ENCODE measurements around the gene EML1. TPM values are rescaled to one million over a fixed set of nuclear protein-coding genes. Genes with fewer than 3 reads are reported as not detected.

Gene EML1
- total RNA-seq, 2 donors from 2014 or later, result 23.6 to 34.6 TPM

DNA sequence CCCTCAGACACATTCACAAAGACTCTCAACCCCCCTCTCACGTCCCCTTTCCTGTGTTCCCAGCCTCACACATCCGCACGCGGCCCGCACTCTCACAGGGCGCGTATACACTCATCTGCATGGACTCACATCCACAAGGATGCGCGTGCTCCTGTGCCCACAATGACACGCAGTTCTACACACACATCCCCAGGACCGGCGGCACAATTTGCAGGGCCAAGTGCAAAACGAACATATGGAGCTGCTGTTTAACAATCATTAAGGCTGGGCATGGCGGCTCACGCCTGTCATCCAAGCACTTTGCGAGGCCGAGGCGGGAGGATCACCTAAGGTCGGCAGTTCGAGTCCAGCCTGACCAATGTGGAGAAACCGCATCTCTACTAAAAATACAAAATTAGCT lies 36.4 kb upstream of the EML1 start:
- H3K4me1 ChIP-seq, result peaks cover 36% of the 10 kb centered on the region
- ATAC-seq (no peak), DNase-seq (peak in 1 of 4 donors; percentile 10)
- no peak overlapping the region for H3K4me3 ChIP-seq
- peak overlapping the region; percentile 30 to 73 (median 54) for H3K27ac ChIP-seq
- WGBS, 2 donors, result 90% methylated on average over 21 of the region's 21 CpGs
- intact Hi-C loops (cut with DNase I), result no loop called here
- no peaks in the 10 kb centered on the region for H3K36me3 ChIP-seq (replicated peaks in 1 of 2; ENCODE audit: insufficient read depth in 1 of 2, low read depth in 2 of 2)
- H3K9me3 ChIP-seq, result no peaks in the 10 kb centered on the region
- TF ChIP-seq, protein P1, sequence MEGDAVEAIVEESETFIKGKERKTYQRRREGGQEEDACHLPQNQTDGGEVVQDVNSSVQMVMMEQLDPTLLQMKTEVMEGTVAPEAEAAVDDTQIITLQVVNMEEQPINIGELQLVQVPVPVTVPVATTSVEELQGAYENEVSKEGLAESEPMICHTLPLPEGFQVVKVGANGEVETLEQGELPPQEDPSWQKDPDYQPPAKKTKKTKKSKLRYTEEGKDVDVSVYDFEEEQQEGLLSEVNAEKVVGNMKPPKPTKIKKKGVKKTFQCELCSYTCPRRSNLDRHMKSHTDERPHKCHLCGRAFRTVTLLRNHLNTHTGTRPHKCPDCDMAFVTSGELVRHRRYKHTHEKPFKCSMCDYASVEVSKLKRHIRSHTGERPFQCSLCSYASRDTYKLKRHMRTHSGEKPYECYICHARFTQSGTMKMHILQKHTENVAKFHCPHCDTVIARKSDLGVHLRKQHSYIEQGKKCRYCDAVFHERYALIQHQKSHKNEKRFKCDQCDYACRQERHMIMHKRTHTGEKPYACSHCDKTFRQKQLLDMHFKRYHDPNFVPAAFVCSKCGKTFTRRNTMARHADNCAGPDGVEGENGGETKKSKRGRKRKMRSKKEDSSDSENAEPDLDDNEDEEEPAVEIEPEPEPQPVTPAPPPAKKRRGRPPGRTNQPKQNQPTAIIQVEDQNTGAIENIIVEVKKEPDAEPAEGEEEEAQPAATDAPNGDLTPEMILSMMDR (IDR thresholded peaks at IDR 0.05), result no peak
- TF ChIP-seq POLR2A (IDR thresholded peaks at IDR 0.05), result no peak
- no peaks in the 10 kb centered on the region for H3K27me3 ChIP-seq

DNA sequence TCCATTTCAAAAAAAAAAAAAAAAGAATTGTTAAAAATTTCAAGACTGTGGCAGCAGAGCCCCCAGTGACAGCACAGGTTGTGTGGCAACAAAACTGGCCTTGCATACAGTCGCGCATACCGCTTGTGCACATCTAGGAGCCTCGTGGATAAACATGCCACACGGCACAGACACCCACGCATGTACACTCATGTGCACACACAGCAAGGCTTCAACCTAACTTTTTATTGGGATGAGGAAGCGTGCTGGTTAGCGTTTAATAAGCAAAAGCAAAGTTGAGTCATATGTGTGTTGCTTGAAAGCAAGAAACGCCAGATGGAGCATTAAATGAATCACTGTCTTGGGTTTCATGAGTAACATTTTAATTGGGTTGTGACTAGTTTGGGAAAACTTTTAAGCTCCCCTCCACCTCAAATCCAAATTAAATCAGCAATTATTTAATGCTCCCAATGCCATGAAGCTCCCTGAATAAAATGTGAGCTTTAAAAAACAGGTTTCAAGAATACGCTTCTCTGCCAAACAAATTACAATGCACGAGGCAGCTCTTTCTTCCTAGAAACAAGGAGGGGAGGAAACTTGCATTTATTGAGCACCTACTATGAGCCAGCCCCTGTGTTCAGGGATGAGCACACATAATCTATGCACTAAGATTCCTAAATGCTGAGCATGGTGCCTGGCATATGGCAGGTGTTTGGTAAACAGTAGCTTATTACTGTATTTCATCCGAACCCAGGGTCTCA lies 35.7 kb upstream of the EML1 start:
- intact Hi-C loops (cut with DNase I), result no loop called here
- no peaks in the 10 kb centered on the region for H3K27me3 ChIP-seq
- H3K4me1 ChIP-seq, result peaks cover 34% of the 10 kb centered on the region
- no peaks in the 10 kb centered on the region for H3K36me3 ChIP-seq (replicated peaks in 1 of 2; ENCODE audit: insufficient read depth in 1 of 2, low read depth in 2 of 2)
- no peak overlapping the region for H3K4me3 ChIP-seq
- no peaks in the 10 kb centered on the region for H3K9me3 ChIP-seq
- ATAC-seq (no peak), DNase-seq (no peak)
- TF ChIP-seq, protein P1 (IDR thresholded peaks at IDR 0.05), result no peak
- TF ChIP-seq POLR2A (IDR thresholded peaks at IDR 0.05), result no peak
- H3K27ac ChIP-seq, result no peak overlapping the region
- 86 to 87% methylated on average over 12 of the region's 12 CpGs for WGBS, 2 donors

DNA sequence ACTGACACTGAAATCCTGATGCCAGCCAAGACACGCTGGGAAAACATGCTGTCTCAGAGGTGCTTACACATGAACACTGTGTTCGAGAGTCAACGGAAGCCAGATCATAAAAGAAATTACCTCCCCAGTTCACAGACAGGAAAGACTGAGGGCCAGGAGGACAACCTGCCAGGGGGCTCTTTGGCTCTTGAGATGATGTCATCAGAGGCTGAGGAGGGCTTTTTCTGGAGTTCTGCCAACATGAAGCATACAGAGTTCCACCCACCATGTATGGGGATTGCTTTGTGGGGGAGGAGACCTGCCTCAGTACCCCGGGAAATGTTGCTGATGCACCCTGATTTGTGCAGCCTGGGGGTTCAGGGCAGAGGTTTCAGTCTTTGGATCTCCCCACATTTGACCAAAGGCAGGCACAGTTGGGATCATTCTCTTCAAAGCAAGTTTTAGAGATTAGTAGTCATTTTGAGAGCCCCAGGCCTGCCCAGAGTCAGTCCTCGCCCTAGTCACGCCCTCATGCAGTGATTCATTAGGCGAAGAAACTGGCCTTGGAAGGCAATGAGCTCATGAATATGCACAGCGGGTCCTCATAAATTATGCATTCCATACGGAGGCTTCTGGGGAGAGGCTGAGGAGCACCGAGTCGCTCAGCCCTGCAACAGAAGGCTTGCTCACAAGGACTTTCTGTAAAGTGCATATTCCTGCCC lies 34.9 kb upstream of the EML1 start:
- no peak for TF ChIP-seq POLR2A (IDR thresholded peaks at IDR 0.05)
- TF ChIP-seq, protein P1 (IDR thresholded peaks at IDR 0.05), result no peak
- intact Hi-C loops (cut with DNase I), result no loop called here
- DNase-seq, result no peak
- H3K27me3 ChIP-seq, result no peaks in the 10 kb centered on the region
- H3K27ac ChIP-seq, result no peak overlapping the region
- peaks cover 29% of the 10 kb centered on the region for H3K4me1 ChIP-seq
- ATAC-seq, result no peak
- H3K4me3 ChIP-seq, result no peak overlapping the region
- no peaks in the 10 kb centered on the region for H3K9me3 ChIP-seq
- 75 to 91% methylated on average over 4 to 11 of the region's 11 CpGs for WGBS, 2 donors
- no peaks in the 10 kb centered on the region for H3K36me3 ChIP-seq (replicated peaks in 1 of 2; ENCODE audit: insufficient read depth in 1 of 2, low read depth in 2 of 2)

DNA sequence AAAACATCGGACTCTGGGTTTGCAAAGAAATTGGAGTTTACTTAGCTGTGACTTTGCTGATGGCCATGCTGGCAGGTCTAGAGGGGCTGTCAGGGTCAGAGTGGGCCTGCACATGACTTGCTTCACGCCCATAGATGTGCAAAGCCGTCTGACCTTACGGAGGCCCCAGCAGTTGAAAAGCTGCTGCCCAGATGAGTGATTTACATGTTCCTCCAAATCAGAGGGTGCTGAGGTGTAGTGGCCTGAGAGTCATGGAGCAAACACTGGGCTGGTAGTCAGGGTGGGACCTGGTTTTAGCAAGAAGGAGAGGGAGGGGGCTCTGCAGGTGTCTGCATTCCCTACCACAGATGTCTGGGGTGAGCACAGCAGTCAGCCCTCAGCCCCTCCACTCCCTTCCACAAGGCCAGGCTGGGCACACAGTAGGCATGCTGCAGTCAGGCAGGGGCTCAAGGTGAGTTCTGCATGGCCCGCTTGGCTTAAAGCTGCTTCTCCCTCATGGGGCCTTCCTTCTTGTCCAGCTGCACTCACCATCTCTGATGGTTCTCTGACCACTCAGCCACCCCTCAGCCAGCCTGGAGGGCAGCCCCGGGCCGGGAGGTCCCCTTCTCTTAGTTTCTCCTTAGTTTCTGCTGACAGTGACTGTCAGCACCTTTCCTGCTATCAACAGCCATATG lies 34.2 kb upstream of the EML1 start:
- H3K36me3 ChIP-seq (replicated peaks in 1 of 2; ENCODE audit: insufficient read depth in 1 of 2, low read depth in 2 of 2), result no peaks in the 10 kb centered on the region
- H3K27me3 ChIP-seq, result no peaks in the 10 kb centered on the region
- ATAC-seq, result no peak
- TF ChIP-seq POLR2A (IDR thresholded peaks at IDR 0.05), result no peak
- TF ChIP-seq, protein P1 (IDR thresholded peaks at IDR 0.05), result no peak
- intact Hi-C loops (cut with DNase I), result no loop called here
- peaks cover 26% of the 10 kb centered on the region for H3K4me1 ChIP-seq
- 70 to 90% methylated on average over 6 to 7 of the region's 7 CpGs for WGBS, 2 donors
- H3K27ac ChIP-seq, result no peak overlapping the region
- H3K4me3 ChIP-seq, result no peak overlapping the region
- DNase-seq, result no peak
- H3K9me3 ChIP-seq, result no peaks in the 10 kb centered on the region

All from body of pancreas (tissue), 4 donors.